A673 (cell line): ENCODE measurements around the gene SEMA5A.

Experiments used
- EZH2 ChIP-seq: fragments of 200-600 bp; sonication (generic); IDR thresholded peaks from 2 replicates; pipeline ENCODE4 v1.6.1; 2017; ENCODE audit warnings: borderline replicate concordance, low read depth, mild to moderate bottlenecking, mixed read lengths, antibody characterized with exemption, low read length; ENCODE audit not compliant: poor library complexity, severe bottlenecking
- TF ChIP-seq, protein P1 (sequence below): fragments of 300-800, 200-600 bp; sonication (generic); conservative IDR thresholded peaks from 2 replicates; pipeline ENCODE4 v1.5.1; 2017; ENCODE audit warnings: low read depth, mild to moderate bottlenecking, antibody characterized with exemption, low read length, moderate library complexity, mixed read lengths

DNA sequence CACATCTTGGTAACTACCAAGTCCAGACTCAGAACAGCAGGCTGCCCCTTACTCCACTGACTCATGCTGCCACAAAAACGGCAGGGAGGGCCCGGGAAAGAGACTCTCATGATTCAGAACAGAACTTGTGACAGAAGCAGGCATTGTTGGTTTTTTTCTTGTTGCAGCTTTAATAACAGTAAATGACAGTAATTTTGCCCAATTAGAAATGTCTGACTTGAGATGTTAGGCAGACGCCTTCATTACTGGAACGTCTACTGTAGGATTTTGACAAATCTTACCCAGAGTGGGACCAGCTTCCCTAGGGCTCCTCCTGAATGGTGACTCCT, 77.9 kb downstream of the SEMA5A start:
- TF ChIP-seq, protein P1, sequence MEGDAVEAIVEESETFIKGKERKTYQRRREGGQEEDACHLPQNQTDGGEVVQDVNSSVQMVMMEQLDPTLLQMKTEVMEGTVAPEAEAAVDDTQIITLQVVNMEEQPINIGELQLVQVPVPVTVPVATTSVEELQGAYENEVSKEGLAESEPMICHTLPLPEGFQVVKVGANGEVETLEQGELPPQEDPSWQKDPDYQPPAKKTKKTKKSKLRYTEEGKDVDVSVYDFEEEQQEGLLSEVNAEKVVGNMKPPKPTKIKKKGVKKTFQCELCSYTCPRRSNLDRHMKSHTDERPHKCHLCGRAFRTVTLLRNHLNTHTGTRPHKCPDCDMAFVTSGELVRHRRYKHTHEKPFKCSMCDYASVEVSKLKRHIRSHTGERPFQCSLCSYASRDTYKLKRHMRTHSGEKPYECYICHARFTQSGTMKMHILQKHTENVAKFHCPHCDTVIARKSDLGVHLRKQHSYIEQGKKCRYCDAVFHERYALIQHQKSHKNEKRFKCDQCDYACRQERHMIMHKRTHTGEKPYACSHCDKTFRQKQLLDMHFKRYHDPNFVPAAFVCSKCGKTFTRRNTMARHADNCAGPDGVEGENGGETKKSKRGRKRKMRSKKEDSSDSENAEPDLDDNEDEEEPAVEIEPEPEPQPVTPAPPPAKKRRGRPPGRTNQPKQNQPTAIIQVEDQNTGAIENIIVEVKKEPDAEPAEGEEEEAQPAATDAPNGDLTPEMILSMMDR: no peak
- no peak for TF ChIP-seq EZH2
